Measurements from ENCODE around the gene SLC7A9.
"Not testable (repeated sequence)": the region's sequence is repeated elsewhere in the genome, so short reads cannot be mapped to it uniquely, and the experiment has no call there.

Gene SLC7A9

GRCh38 chr19:32869369-32869965 lies at the start of gene SLC7A9:
Gene SLC7A9, minus strand, starts transcription at chr19:32869767. Its CDS starts 1,233 bp downstream, at chr19:32868534.
- no peak for DNase-seq

GRCh38 chr19:32919365-32919764 lies 49.8 kb upstream of the SLC7A9 start:
- no peak for DNase-seq

GRCh38 chr19:32917616-32917996 lies 48.0 kb upstream of the SLC7A9 start:
- no peak for DNase-seq

- DNase-seq = no peak
These were observed 47.5 kb upstream of the SLC7A9 start for GRCh38 chr19:32916969-32917615.

- DNase-seq = no peak
These were observed 45.5 kb upstream of the SLC7A9 start for GRCh38 chr19:32914879-32915660.

GRCh38 chr19:32911467-32911866 lies 41.9 kb upstream of the SLC7A9 start:
- DNase-seq = no peak

- DNase-seq = no peak
These were observed 41.3 kb upstream of the SLC7A9 start for GRCh38 chr19:32910874-32911273.

- no peak for DNase-seq
These were observed 40.5 kb upstream of the SLC7A9 start for GRCh38 chr19:32910094-32910493.

- no peak for DNase-seq
These were observed 39.7 kb upstream of the SLC7A9 start for GRCh38 chr19:32909257-32909656.

GRCh38 chr19:32908641-32909190 lies 39.1 kb upstream of the SLC7A9 start:
- no peak for DNase-seq

GRCh38 chr19:32902448-32902847 lies 32.9 kb upstream of the SLC7A9 start:
- no peak for DNase-seq

GRCh38 chr19:32901504-32902161 lies 32.1 kb upstream of the SLC7A9 start:
- DNase-seq = no peak

GRCh38 chr19:32896516-32897214 lies 27.1 kb upstream of the SLC7A9 start:
- no peak for DNase-seq

GRCh38 chr19:32895384-32895783 lies 25.8 kb upstream of the SLC7A9 start:
- no peak for DNase-seq

GRCh38 chr19:32891609-32892008 lies 22.0 kb upstream of the SLC7A9 start:
- DNase-seq = no peak

- no peak for DNase-seq
These were observed 21.3 kb upstream of the SLC7A9 start for GRCh38 chr19:32890841-32891240.

GRCh38 chr19:32890326-32890725 lies 20.8 kb upstream of the SLC7A9 start:
- DNase-seq = no peak

GRCh38 chr19:32889137-32889934 lies 19.8 kb upstream of the SLC7A9 start:
- DNase-seq = no peak

GRCh38 chr19:32887572-32888215 lies 18.1 kb upstream of the SLC7A9 start:
- DNase-seq = no peak

GRCh38 chr19:32886241-32886640 lies 16.7 kb upstream of the SLC7A9 start:
- DNase-seq = no peak

- DNase-seq = not testable (repeated sequence)
These were observed 15.7 kb upstream of the SLC7A9 start for GRCh38 chr19:32885255-32885654.
